K562 (cell line): ENCODE data around the gene CFD. TPM values are rescaled to one million over a fixed set of nuclear protein-coding genes. Genes with fewer than 3 reads are reported as not detected.

Experiments used
- CBX2 ChIP-seq: fragments of 200-600 bp; sonication (generic); IDR thresholded peaks from one replicate; pipeline ENCODE4 v1.6.1; 2012; ENCODE audit warnings: mild to moderate bottlenecking, low read length, inconsistent platforms; ENCODE audit not compliant: insufficient read depth, poor library complexity, severe bottlenecking
- CHCHD3 ChIP-seq: fragments of 250-450 bp; sonication (Bioruptor Pico); IDR thresholded peaks from 2 replicates; pipeline ENCODE4 v2.1.2; 2022; ENCODE audit warnings: mild to moderate bottlenecking
- EWSR1 ChIP-seq: fragments of 450-650 bp; IDR thresholded peaks from 2 replicates; pipeline ENCODE4 v1.6.1; 2018; ENCODE audit warnings: borderline replicate concordance, mild to moderate bottlenecking, low read depth, moderate library complexity; ENCODE audit not compliant: partially characterized antibody
- FOXA3 ChIP-seq, 2 experiments: fragments of 450-650 bp in 1 of 2; sonication (generic) in 1 of 2; formaldehyde crosslinking; IDR thresholded peaks in 1 of 2; conservative IDR thresholded peaks in 1 of 2; 2 replicates each; pipeline versions ENCODE4 v1.4.0 to v1.8.0; 2020 to 2022; ENCODE audit warnings: mild to moderate bottlenecking in 2 of 2, missing genetic modification reagents in 1 of 2
- HDAC2 ChIP-seq: fragments of 450-650 bp; IDR thresholded peaks from 2 replicates; pipeline ENCODE4 v1.6.1; 2016; ENCODE audit warnings: mild to moderate bottlenecking
- HDAC8 ChIP-seq: fragments of 450-650 bp; IDR thresholded peaks from 2 replicates; pipeline ENCODE4 v1.6.1; 2016; ENCODE audit warnings: mild to moderate bottlenecking, missing genetic modification characterization, moderate library complexity, missing compliant biosample characterization
- HNRNPK ChIP-seq: fragments of 200-400 bp; formaldehyde crosslinking; IDR thresholded peaks from one replicate; pipeline ENCODE4 v1.6.1; 2018; ENCODE audit warnings: mild to moderate bottlenecking, low read depth, low read length; ENCODE audit not compliant: poor library complexity, severe bottlenecking
- HNRNPLL ChIP-seq: fragments of 200-400 bp; formaldehyde crosslinking; IDR thresholded peaks from 2 replicates; pipeline ENCODE4 v1.6.1; 2017; ENCODE audit warnings: low read length, low read depth, mild to moderate bottlenecking; ENCODE audit not compliant: poor library complexity, severe bottlenecking
- MCM2 ChIP-seq: fragments of 450-650 bp; IDR thresholded peaks from 2 replicates; pipeline ENCODE4 v1.6.1; 2017; ENCODE audit warnings: low read depth, mild to moderate bottlenecking
- MEF2A ChIP-seq: IDR thresholded peaks from 2 replicates; pipeline ENCODE4 v1.6.1; 2011; ENCODE audit warnings: low read depth, mild to moderate bottlenecking, low read length, moderate library complexity; ENCODE audit not compliant: control insufficient read depth
- NUFIP1 ChIP-seq: fragments of 450-650 bp; IDR thresholded peaks from 2 replicates; pipeline ENCODE4 v1.6.1; 2018; ENCODE audit not compliant: partially characterized antibody
- PHTF2 ChIP-seq: fragments of 250-450 bp; sonication (Bioruptor Pico); IDR thresholded peaks from 2 replicates; pipeline ENCODE4 v1.5.0; 2021; ENCODE audit warnings: mild to moderate bottlenecking
- POLR2AphosphoS5 ChIP-seq: IDR thresholded peaks from 2 replicates; pipeline ENCODE4 v1.6.1; 2011; ENCODE audit warnings: mild to moderate bottlenecking, low read depth, low read length, moderate library complexity; ENCODE audit not compliant: control insufficient read depth, insufficient read depth
- SNRNP70 ChIP-seq: fragments of 200-400 bp; formaldehyde crosslinking; optimal IDR thresholded peaks from 2 replicates; pipeline ENCODE3; 2017; ENCODE audit warnings: low read depth, low read length
- ZNF79 ChIP-seq: fragments of 250-450 bp; sonication (Bioruptor Pico); IDR thresholded peaks from 2 replicates; pipeline ENCODE4 v1.4.0; 2020; ENCODE audit warnings: low read depth, mild to moderate bottlenecking, moderate library complexity
- polyA plus RNA-seq, 8 experiments: library from polyadenylated mRNA; depleted of rRNA in 4 of 8; stranded (reverse) in 5 of 8; unstranded in 3 of 8; fragments of >200 nt; fragmentation: Nextera tagmentation in 2 of 8; fragmentation: Illumina TruSeq in 1 of 8; extraction: Ambion mirVana in 2 of 8; extraction: Trizol in 1 of 8; gene quantifications; 2 replicates each; pipeline versions ENCODE4 v1.2.1 to v1.2.3, GENCODE V29; 2011 to 2014; ENCODE audit warnings: inconsistent platforms in 1 of 8, missing spikeins in 1 of 8
- total RNA-seq, 7 experiments: library from RNA; depleted of rRNA in 6 of 7; stranded (reverse); fragments of >200 nt in 6 of 7; fragmentation: Illumina TruSeq in 2 of 7; extraction: Trizol in 2 of 7; gene quantifications; 2 replicates each; pipeline versions ENCODE4 v1.2.1 to v1.2.3, GENCODE V29; 2011 to 2021; ENCODE audit warnings: low replicate concordance in 1 of 7
- TF ChIP-seq, protein P1 (sequence below): IDR thresholded peaks from 3 replicates; pipeline ENCODE4 v1.6.1; 2011; ENCODE audit warnings: borderline replicate concordance, mild to moderate bottlenecking, moderate library complexity; ENCODE audit not compliant: insufficient read length; ENCODE audit errors: extremely low read depth
- TF ChIP-seq, protein P2 (sequence below): fragments of 200-800 bp; sonication (Bioruptor generic); IDR thresholded peaks from 2 replicates; pipeline ENCODE4 v1.6.1; 2017; ENCODE audit warnings: missing genetic modification characterization, missing compliant biosample characterization
- TF ChIP-seq, protein P3 (sequence below): fragments of 250-450 bp; sonication (Bioruptor Pico); IDR thresholded peaks from 2 replicates; pipeline ENCODE4 v1.4.0; 2020; ENCODE audit warnings: mild to moderate bottlenecking, moderate library complexity
- TF ChIP-seq, protein P4 (sequence below): fragments of 450-650 bp; IDR thresholded peaks from 2 replicates; pipeline ENCODE4 v1.6.1; 2017; ENCODE audit warnings: mild to moderate bottlenecking, moderate library complexity

The CFD gene
- total and polyA plus RNA-seq, 9 of the 15 experiments (the other 6 are each of a cell fraction or from before 2014, with no cell fraction given), result 0.52 to 59.4 (median 7.6) TPM

DNA sequence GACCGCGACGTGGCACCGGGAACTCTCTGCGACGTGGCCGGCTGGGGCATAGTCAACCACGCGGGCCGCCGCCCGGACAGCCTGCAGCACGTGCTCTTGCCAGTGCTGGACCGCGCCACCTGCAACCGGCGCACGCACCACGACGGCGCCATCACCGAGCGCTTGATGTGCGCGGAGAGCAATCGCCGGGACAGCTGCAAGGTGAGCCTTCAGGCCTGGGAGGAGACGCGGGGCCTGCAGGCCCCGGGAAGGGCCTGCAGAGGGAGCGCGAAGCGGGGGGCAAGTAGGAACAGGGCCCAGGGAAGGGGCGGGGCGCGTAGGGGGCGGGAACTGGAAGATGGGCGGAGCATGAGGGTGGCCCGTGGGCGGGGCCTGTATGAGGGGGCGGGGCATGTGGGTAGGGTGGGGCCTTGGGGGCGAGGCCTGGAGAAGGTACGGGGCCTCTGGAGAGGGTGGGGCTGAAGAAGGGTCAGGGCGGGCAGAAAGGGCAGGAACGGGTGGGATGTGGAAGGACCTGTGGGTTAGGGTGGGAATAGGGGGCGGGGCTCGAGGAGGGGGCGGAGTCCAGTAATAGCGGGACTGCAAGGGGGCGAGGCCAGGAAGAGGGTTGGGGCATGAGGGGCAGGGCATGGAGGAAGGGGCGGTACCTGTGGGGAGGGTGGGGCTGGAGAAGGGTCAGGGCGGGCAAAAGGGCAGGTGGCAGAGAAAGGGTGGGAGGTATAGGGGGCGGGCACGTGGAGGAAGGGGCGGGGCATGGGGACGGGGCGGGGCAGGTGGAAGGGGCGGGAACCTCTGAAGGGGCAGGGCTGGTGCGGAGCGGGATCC, 2.5 kb downstream of the CFD start (continued):
- TF ChIP-seq, protein P1, sequence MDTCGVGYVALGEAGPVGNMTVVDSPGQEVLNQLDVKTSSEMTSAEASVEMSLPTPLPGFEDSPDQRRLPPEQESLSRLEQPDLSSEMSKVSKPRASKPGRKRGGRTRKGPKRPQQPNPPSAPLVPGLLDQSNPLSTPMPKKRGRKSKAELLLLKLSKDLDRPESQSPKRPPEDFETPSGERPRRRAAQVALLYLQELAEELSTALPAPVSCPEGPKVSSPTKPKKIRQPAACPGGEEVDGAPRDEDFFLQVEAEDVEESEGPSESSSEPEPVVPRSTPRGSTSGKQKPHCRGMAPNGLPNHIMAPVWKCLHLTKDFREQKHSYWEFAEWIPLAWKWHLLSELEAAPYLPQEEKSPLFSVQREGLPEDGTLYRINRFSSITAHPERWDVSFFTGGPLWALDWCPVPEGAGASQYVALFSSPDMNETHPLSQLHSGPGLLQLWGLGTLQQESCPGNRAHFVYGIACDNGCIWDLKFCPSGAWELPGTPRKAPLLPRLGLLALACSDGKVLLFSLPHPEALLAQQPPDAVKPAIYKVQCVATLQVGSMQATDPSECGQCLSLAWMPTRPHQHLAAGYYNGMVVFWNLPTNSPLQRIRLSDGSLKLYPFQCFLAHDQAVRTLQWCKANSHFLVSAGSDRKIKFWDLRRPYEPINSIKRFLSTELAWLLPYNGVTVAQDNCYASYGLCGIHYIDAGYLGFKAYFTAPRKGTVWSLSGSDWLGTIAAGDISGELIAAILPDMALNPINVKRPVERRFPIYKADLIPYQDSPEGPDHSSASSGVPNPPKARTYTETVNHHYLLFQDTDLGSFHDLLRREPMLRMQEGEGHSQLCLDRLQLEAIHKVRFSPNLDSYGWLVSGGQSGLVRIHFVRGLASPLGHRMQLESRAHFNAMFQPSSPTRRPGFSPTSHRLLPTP, result no peak
- TF ChIP-seq HNRNPLL, result no peak
- no peak for TF ChIP-seq NUFIP1
- no peak for TF ChIP-seq HDAC8 (tag)
- TF ChIP-seq MEF2A, result no peak
- no peak for TF ChIP-seq CBX2
- TF ChIP-seq, protein P2, sequence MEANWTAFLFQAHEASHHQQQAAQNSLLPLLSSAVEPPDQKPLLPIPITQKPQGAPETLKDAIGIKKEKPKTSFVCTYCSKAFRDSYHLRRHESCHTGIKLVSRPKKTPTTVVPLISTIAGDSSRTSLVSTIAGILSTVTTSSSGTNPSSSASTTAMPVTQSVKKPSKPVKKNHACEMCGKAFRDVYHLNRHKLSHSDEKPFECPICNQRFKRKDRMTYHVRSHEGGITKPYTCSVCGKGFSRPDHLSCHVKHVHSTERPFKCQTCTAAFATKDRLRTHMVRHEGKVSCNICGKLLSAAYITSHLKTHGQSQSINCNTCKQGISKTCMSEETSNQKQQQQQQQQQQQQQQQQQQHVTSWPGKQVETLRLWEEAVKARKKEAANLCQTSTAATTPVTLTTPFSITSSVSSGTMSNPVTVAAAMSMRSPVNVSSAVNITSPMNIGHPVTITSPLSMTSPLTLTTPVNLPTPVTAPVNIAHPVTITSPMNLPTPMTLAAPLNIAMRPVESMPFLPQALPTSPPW (CRISPR knock-in tag), result peak; percentile 86
- peak; percentile 38 for TF ChIP-seq HNRNPK
- no peak for TF ChIP-seq MCM2
- 0 out of 2 replicates have a peak, but pooled peaks have one; percentile 50 for TF ChIP-seq HDAC2
- TF ChIP-seq POLR2AphosphoS5, result peak; percentile 34; the same call in 1 of the 2 replicates
- no peak for TF ChIP-seq PHTF2 (CRISPR knock-in tag)
- no peak for TF ChIP-seq EWSR1
- TF ChIP-seq SNRNP70, result no peak
- TF ChIP-seq, protein P3, sequence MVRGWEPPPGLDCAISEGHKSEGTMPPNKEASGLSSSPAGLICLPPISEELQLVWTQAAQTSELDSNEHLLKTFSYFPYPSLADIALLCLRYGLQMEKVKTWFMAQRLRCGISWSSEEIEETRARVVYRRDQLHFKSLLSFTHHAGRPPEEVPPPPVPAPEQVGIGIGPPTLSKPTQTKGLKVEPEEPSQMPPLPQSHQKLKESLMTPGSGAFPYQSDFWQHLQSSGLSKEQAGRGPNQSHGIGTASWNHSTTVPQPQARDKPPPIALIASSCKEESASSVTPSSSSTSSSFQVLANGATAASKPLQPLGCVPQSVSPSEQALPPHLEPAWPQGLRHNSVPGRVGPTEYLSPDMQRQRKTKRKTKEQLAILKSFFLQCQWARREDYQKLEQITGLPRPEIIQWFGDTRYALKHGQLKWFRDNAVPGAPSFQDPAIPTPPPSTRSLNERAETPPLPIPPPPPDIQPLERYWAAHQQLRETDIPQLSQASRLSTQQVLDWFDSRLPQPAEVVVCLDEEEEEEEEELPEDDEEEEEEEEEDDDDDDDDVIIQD (CRISPR knock-in tag), result no peak
- TF ChIP-seq FOXA3 (CRISPR knock-in tag; conservative IDR thresholded peaks at IDR 0.05 in 1 of 2, IDR thresholded peaks at IDR 0.05 in 1 of 2), result 0 out of 4 replicates have a peak, but pooled peaks of 1 of the 2 experiments have one; percentile 41
- no peak for TF ChIP-seq CHCHD3 (CRISPR knock-in tag)
- TF ChIP-seq, protein P4, sequence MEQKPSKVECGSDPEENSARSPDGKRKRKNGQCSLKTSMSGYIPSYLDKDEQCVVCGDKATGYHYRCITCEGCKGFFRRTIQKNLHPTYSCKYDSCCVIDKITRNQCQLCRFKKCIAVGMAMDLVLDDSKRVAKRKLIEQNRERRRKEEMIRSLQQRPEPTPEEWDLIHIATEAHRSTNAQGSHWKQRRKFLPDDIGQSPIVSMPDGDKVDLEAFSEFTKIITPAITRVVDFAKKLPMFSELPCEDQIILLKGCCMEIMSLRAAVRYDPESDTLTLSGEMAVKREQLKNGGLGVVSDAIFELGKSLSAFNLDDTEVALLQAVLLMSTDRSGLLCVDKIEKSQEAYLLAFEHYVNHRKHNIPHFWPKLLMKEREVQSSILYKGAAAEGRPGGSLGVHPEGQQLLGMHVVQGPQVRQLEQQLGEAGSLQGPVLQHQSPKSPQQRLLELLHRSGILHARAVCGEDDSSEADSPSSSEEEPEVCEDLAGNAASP, result no peak
- no peak for TF ChIP-seq ZNF79
